DOHH2 (cell line): ENCODE results near the gene TRIM22.

Source experiments
- H3F3A ChIP-seq: fragments of 200-600 bp; sonication (generic), shearing (Covaris generic); 2 replicates; pipeline ENCODE4 v1.6.0; 2016; ENCODE audit warnings: antibody characterized with exemption, mild to moderate bottlenecking; ENCODE audit not compliant: control insufficient read depth, insufficient read depth
- H3K27ac ChIP-seq: fragments of 200-600 bp; sonication (generic); 2 replicates; pipeline ENCODE4 v1.5.1; 2014; ENCODE audit warnings: low read depth, mild to moderate bottlenecking, low read length, moderate library complexity
- H3K27me3 ChIP-seq: fragments of 200-600 bp; sonication (generic); 2 replicates; pipeline ENCODE4 v1.6.1; 2014; ENCODE audit warnings: mild to moderate bottlenecking, low read length, mixed read lengths; ENCODE audit not compliant: control insufficient read depth
- H3K36me3 ChIP-seq: fragments of 200-600 bp; sonication (generic); 2 replicates; pipeline ENCODE4 v1.6.1; 2014; ENCODE audit warnings: mild to moderate bottlenecking, low read length, moderate library complexity, mixed read lengths; ENCODE audit not compliant: control insufficient read depth
- H3K4me1 ChIP-seq: fragments of 200-600 bp; sonication (generic); 2 replicates; pipeline ENCODE4 v1.6.1; 2014; ENCODE audit warnings: mild to moderate bottlenecking, low read length, mixed read lengths; ENCODE audit not compliant: control insufficient read depth
- H3K4me2 ChIP-seq: fragments of 200-600 bp; sonication (generic); 2 replicates; pipeline ENCODE4 v1.6.0; 2014; ENCODE audit warnings: mild to moderate bottlenecking, low read length, moderate library complexity
- H3K4me3 ChIP-seq: fragments of 200-600 bp; sonication (generic); 2 replicates; pipeline ENCODE4 v1.5.1; 2014; ENCODE audit warnings: mild to moderate bottlenecking, low read length, mixed read lengths
- H3K79me2 ChIP-seq: fragments of 200-600 bp; sonication (generic); 2 replicates; pipeline ENCODE4 v1.6.1; 2014; ENCODE audit warnings: mild to moderate bottlenecking, low read length, mixed read lengths; ENCODE audit not compliant: control insufficient read depth
- H3K9me2 ChIP-seq: fragments of 200-600 bp; sonication (generic); replicated peaks from 2 replicates; pipeline ENCODE4 v1.6.1; 2014; ENCODE audit warnings: mild to moderate bottlenecking, low read length, mixed read lengths; ENCODE audit not compliant: control insufficient read depth
- H3K9me3 ChIP-seq: fragments of 200-600 bp; sonication (generic); 2 replicates; pipeline ENCODE4 v1.6.1; 2014; ENCODE audit warnings: antibody characterized with exemption, low read length, mixed read lengths; ENCODE audit not compliant: control insufficient read depth, insufficient read depth
- H4K20me1 ChIP-seq: fragments of 200-600 bp; sonication (generic); 2 replicates; pipeline ENCODE4 v1.6.0; 2014; ENCODE audit warnings: low read depth, mild to moderate bottlenecking, antibody characterized with exemption, low read length, moderate library complexity; ENCODE audit not compliant: control insufficient read depth, insufficient read depth
- EZH2phosphoT487 ChIP-seq: fragments of 200-600 bp; sonication (generic); IDR thresholded peaks from 2 replicates; pipeline ENCODE4 v1.6.1; 2017; ENCODE audit warnings: borderline replicate concordance, mild to moderate bottlenecking, antibody characterized with exemption, low read length, moderate library complexity, mixed read lengths
- TF ChIP-seq, protein P1 (sequence below): fragments of 200-600 bp; sonication (generic); IDR thresholded peaks from one replicate; pipeline ENCODE4 v1.5.1; 2014; ENCODE audit warnings: antibody characterized with exemption, mild to moderate bottlenecking, low read depth, low read length; ENCODE audit not compliant: poor library complexity, severe bottlenecking

Gene TRIM22

GRCh38 chr11:5736396-5736795 is 46.8 kb downstream of the TRIM22 start, which contains the start of gene OR56B1:
Gene OR56B1 (plus strand): TSS chr11:5736448. CDS start chr11:5736517, 69 bp downstream.
- no peaks in the 10 kb centered on the region for H3F3A ChIP-seq
- no peaks in the 10 kb centered on the region for H3K27me3 ChIP-seq
- H3K36me3 ChIP-seq: no peaks in the 10 kb centered on the region
- no peaks in the 10 kb centered on the region for H3K9me3 ChIP-seq
- H3K9me2 ChIP-seq: no peaks in the 10 kb centered on the region
- H3K79me2 ChIP-seq: no peaks in the 10 kb centered on the region
- H3K4me2 ChIP-seq: no peak within 1 kb of the TSS
- H4K20me1 ChIP-seq: no peaks in the 10 kb centered on the region
- H3K27ac ChIP-seq: no peak within 1 kb of the TSS
- H3K4me1 ChIP-seq: no peaks in the 10 kb centered on the region
- TF ChIP-seq, protein P1, sequence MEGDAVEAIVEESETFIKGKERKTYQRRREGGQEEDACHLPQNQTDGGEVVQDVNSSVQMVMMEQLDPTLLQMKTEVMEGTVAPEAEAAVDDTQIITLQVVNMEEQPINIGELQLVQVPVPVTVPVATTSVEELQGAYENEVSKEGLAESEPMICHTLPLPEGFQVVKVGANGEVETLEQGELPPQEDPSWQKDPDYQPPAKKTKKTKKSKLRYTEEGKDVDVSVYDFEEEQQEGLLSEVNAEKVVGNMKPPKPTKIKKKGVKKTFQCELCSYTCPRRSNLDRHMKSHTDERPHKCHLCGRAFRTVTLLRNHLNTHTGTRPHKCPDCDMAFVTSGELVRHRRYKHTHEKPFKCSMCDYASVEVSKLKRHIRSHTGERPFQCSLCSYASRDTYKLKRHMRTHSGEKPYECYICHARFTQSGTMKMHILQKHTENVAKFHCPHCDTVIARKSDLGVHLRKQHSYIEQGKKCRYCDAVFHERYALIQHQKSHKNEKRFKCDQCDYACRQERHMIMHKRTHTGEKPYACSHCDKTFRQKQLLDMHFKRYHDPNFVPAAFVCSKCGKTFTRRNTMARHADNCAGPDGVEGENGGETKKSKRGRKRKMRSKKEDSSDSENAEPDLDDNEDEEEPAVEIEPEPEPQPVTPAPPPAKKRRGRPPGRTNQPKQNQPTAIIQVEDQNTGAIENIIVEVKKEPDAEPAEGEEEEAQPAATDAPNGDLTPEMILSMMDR: no peak
- no peak for TF ChIP-seq EZH2phosphoT487
- no peak within 1 kb of the TSS for H3K4me3 ChIP-seq

- Histone ChIP-seq H4K20me1 (no peaks in the 10 kb centered on the region), H3K36me3 (no peaks in the 10 kb centered on the region), H3K4me1 (no peaks in the 10 kb centered on the region), H3K4me3 (no peak overlapping the region), H3F3A (no peaks in the 10 kb centered on the region), H3K9me3 (no peaks in the 10 kb centered on the region), H3K9me2 (no peaks in the 10 kb centered on the region), H3K79me2 (no peaks in the 10 kb centered on the region), H3K4me2 (no peak overlapping the region), H3K27ac (no peak overlapping the region), H3K27me3 (no peaks in the 10 kb centered on the region)
- TF ChIP-seq, protein P1: no peak
- TF ChIP-seq EZH2phosphoT487: no peak
Measured at GRCh38 chr11:5737091-5737490, 47.5 kb downstream of the TRIM22 start.

DNA sequence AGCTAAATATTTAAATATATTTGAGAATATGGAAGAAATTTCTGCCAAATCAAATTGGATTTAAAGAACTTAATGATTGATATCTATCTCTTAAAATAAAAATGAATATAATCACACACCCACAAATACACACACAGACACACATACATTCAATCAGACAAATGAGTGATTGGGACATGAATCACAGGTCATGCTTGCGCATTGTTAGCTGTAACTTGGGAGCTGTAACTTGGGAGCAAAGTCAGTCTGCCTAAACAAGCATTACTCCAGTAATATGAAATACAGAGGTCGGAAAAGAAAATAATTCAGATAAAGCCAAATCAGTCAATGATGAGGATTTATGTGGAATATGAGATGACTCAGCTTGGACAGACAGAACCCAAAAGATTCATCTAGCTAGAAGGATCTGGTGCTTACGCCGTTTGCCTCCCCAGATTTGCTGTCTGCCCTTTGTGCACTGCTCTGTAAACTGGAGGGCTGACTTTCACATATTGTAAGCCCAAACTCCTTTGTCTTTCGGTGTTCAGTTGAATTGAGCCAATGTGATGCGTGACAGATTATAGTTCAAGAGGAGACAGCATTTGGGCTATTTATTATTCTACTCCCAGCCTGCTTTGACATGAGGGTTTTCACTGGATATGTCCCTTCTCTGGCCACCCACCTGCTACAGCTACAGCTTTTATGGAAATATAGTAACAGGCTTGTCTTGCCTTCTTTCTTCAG is 48.2 kb downstream of the TRIM22 start:
- H3K27me3 ChIP-seq: no peaks in the 10 kb centered on the region
- no peaks in the 10 kb centered on the region for H3K9me2 ChIP-seq
- no peak overlapping the region for H3K4me3 ChIP-seq
- no peaks in the 10 kb centered on the region for H3F3A ChIP-seq
- H4K20me1 ChIP-seq: no peaks in the 10 kb centered on the region
- H3K36me3 ChIP-seq: no peaks in the 10 kb centered on the region
- no peaks in the 10 kb centered on the region for H3K4me1 ChIP-seq
- H3K4me2 ChIP-seq: no peak overlapping the region
- TF ChIP-seq, protein P1: no peak
- TF ChIP-seq EZH2phosphoT487: no peak
- H3K79me2 ChIP-seq: no peaks in the 10 kb centered on the region
- no peak overlapping the region for H3K27ac ChIP-seq
- no peaks in the 10 kb centered on the region for H3K9me3 ChIP-seq
